Activated CD4-positive, alpha-beta T cell treated with anti-CD3 and anti-CD28 coated beads, Interleukin-2, amount 50 U/mL, for 1 hour (primary cell): ENCODE measurements around the gene NTRK2.
"Not testable (repeated sequence)": the region's sequence is repeated elsewhere in the genome, so short reads cannot be mapped to it uniquely, and the experiment has no call there.

Experiments
- DNase-seq: peaks from one replicate; pipeline ENCODE4 v3.0.0-alpha.2; 2020

Gene NTRK2

GRCh38 chr9:85040821-85041465 is 371.4 kb downstream of the NTRK2 start:
- DNase-seq: no peak

- no peak for DNase-seq
These were observed 372.1 kb downstream of the NTRK2 start for GRCh38 chr9:85041466-85042137.

- DNase-seq: no peak
These were observed 373.6 kb downstream of the NTRK2 start for GRCh38 chr9:85042981-85043647.

GRCh38 chr9:85045271-85045670 is 375.7 kb downstream of the NTRK2 start:
- no peak for DNase-seq

GRCh38 chr9:85046475-85046874 is 376.9 kb downstream of the NTRK2 start:
- no peak for DNase-seq

GRCh38 chr9:85053206-85053786 is 383.8 kb downstream of the NTRK2 start:
- DNase-seq: no peak

GRCh38 chr9:85054017-85054416 is 384.5 kb downstream of the NTRK2 start:
- no peak for DNase-seq

GRCh38 chr9:85055506-85056202 is 386.1 kb downstream of the NTRK2 start:
- no peak for DNase-seq

- no peak for DNase-seq
These were observed 386.7 kb downstream of the NTRK2 start for GRCh38 chr9:85056203-85056572.

GRCh38 chr9:85061969-85062368 is 392.4 kb downstream of the NTRK2 start:
- no peak for DNase-seq

GRCh38 chr9:85062385-85063022 is 393.0 kb downstream of the NTRK2 start:
- no peak for DNase-seq

GRCh38 chr9:85064811-85065371 is 395.4 kb downstream of the NTRK2 start:
- no peak for DNase-seq

- no peak for DNase-seq
These were observed 398.3 kb downstream of the NTRK2 start for GRCh38 chr9:85067792-85068191.

GRCh38 chr9:85069421-85069820 is 399.9 kb downstream of the NTRK2 start:
- not testable (repeated sequence) for DNase-seq
